ENCODE results near the gene ARF1.

The ARF1 gene

DNA sequence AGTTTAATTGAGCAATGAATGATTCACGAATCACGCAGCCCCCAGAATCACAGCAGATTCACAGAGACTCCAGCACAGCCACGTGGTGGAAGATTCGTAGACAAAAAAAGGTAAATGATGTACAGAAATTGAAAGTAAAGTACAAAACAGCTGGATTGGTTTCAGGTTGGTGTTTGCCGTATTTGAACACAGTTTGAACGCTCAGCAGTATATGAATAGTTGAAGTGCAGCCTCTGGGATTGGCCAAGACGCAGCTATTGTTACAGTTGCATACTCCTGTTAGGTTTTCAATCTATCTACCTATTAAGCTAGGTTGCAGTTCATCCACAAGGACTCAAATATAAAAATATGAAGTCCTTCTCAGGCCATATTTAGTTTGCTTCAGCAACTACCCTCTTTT, 29.7 kb downstream of the ARF1 start:
- TF ChIP-seq ZNF274 (IDR thresholded peaks at IDR 0.05; ENCODE audit: low read depth, low read length), result no peak
- H3K4me3 ChIP-seq (ENCODE audit: low read length), result no peak overlapping the region

DNA sequence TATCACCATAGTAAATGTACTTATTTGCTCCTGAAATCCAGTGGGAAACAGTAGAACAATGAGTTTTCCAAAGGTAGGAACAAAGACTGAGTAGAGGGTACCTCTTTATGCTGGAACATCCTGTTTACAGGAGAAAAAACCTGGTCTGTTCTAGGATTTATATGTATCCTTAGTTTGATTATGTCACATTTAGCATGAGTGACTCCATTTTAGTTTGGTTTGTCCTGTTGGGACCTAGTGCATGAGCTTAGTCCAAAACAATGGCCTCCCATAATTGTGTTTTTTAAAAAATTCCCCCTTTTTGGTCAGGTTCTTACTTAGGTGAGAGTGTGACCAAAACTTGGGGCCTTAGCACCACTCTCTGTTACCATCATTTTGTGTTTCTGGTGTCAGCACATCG, 30.1 kb downstream of the ARF1 start:
- no peak overlapping the region for H3K4me3 ChIP-seq (ENCODE audit: low read length)
- TF ChIP-seq ZNF274 (IDR thresholded peaks at IDR 0.05; ENCODE audit: low read depth, low read length), result no peak

- no peak for TF ChIP-seq ZNF274 (IDR thresholded peaks at IDR 0.05; ENCODE audit: low read depth, low read length)
Measured at GRCh38 chr1:228114827-228115226, 32.3 kb downstream of the ARF1 start.

GRCh38 chr1:228117335-228117734, 34.8 kb downstream of the ARF1 start:
- H3K4me3 ChIP-seq (ENCODE audit: low read length), result no peak overlapping the region
- no peak for TF ChIP-seq ZNF274 (IDR thresholded peaks at IDR 0.05; ENCODE audit: low read depth, low read length)

More at GRCh38 chr1:228114827-228115226, 32.3 kb downstream of the ARF1 start:
- no peak overlapping the region for H3K4me3 ChIP-seq (ENCODE audit: low read length)

DNA sequence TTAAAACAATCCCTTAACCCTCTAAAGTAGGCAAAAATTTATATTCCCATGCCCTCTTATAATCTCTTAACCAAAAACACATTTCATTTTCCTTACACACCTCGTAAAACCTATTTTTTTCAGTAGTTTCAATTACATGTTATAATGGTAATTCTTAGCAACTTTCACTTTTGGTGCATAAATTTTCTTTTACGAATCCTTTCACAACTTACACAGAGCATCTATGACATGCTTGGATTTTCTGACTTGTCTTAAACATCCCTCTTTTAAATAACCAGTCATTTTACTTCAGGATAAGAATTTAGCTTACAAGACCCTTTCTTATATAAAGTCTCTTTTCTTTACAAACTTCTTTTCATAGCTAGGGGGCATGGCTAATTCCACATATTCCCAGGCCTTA, 35.5 kb downstream of the ARF1 start:
- TF ChIP-seq ZNF274 (IDR thresholded peaks at IDR 0.05; ENCODE audit: low read depth, low read length), result no peak
- H3K4me3 ChIP-seq (ENCODE audit: low read length), result no peak overlapping the region

GRCh38 chr1:228120351-228120750, 37.8 kb downstream of the ARF1 start:
- no peak for TF ChIP-seq ZNF274 (IDR thresholded peaks at IDR 0.05; ENCODE audit: low read depth, low read length)
- H3K4me3 ChIP-seq (ENCODE audit: low read length), result no peak overlapping the region

GRCh38 chr1:228120857-228121489, 38.5 kb downstream of the ARF1 start:
- no peak for TF ChIP-seq ZNF274 (IDR thresholded peaks at IDR 0.05; ENCODE audit: low read depth, low read length)
- H3K4me3 ChIP-seq (ENCODE audit: low read length), result no peak overlapping the region

DNA sequence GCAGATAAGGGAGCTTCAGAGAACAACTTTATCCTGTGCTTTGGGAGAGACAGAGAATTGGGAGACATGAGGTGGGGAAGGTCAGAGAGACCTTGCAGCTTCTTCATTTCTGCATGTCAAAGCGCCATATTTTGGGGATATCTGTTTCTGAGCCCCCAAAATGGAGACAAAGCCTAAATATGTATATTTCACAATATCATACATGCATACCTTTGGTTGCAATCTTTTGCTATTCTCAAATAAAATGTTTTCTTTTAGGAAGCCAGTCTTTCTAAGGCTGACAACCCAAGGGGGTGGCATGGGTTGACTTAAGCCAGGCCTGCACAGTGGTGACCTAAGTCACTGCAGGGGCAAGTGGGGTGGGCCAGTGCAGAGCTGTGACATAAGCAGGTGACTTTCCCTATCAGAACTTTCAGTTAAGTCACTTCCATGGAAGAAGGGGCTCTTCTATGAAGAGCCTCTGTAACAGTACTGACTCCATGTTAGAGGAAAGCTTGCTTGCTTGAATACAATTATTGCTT, 40.5 kb downstream of the ARF1 start:
- TF ChIP-seq ZNF274 (IDR thresholded peaks at IDR 0.05; ENCODE audit: low read depth, low read length), result no peak

GRCh38 chr1:228123505-228123904, 41.0 kb downstream of the ARF1 start:
- no peak overlapping the region for H3K4me3 ChIP-seq (ENCODE audit: low read length)
- no peak for TF ChIP-seq ZNF274 (IDR thresholded peaks at IDR 0.05; ENCODE audit: low read depth, low read length)

More for the DNA sequence above, 40.5 kb downstream of the ARF1 start:
- no peak overlapping the region for H3K4me3 ChIP-seq (ENCODE audit: low read length)

GRCh38 chr1:228125185-228125584, 42.7 kb downstream of the ARF1 start:
- H3K4me3 ChIP-seq (ENCODE audit: low read length), result no peak overlapping the region
- no peak for TF ChIP-seq ZNF274 (IDR thresholded peaks at IDR 0.05; ENCODE audit: low read depth, low read length)

DNA sequence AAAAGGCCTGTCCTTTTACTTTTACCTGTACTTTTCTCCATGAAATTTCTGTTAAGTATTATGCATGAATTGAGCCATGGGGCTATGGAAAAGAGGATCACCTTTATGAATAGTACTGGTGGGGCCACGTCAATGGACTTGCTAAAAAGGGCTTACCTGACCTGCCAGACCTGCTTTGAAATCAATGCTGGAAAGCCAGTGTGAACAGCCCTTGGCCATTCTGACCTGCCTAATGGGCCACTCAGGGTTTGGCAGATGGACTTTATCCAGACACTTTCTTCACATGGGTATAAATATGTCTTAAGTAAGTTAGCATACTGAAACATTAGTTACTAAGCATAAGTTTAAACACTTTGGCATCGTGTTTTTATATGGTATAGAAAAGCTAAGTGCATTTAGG, 49.3 kb downstream of the ARF1 start:
- H3K4me3 ChIP-seq (ENCODE audit: low read length), result no peak overlapping the region
- TF ChIP-seq ZNF274 (IDR thresholded peaks at IDR 0.05; ENCODE audit: low read depth, low read length), result no peak

- TF ChIP-seq ZNF274 (IDR thresholded peaks at IDR 0.05; ENCODE audit: low read depth, low read length), result no peak
- H3K4me3 ChIP-seq (ENCODE audit: low read length), result no peak overlapping the region
Measured at GRCh38 chr1:228134591-228134990, 52.1 kb downstream of the ARF1 start.

DNA sequence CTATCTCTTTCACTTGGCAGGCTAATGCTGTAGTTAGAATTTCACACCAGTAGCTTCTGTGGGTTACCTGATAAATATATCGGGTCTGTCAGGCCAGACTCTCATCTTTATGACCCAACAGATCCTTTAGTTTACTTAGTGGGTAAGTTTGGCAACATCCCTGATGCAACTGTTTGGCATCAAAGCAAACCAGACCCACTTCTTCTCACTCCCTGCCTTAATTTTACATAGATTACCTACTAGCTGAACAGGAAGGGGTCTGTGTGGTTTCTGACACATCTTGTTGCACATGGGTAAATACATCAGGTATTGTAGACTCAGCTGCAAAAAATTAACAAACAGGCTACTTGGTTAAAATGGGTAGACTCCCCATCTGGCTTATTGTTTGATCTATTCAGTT, 54.4 kb downstream of the ARF1 start:
- H3K4me3 ChIP-seq (ENCODE audit: low read length), result no peak overlapping the region

DNA sequence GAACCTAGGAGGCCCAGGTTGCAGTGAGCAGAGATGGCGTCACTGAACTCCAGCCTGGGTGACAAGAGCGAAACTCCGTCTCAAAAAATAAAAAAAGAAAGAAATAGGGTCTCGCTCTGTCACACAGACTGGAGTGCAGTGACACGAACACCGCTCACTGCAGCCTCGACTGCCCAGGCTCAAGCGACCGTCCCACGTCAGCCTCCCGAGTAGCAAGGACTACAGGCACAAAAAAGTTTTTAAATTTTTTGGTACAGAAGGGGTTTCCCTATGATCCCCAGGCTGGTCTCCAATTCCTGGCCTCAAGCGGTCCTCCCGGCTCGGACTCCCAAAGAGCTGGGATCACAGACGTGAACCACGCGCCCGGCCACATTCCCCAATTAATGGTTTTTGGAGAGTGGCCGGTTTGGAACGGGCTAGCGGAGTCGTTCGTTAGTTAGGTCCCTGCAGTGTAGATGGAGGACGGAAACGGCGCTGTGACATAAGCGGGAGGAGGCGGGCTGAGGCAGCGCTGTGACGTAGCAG, 57.0 kb downstream of the ARF1 start:
- peak overlapping the region; percentile 77 for H3K4me3 ChIP-seq (ENCODE audit: low read length)
- TF ChIP-seq ZNF274 (IDR thresholded peaks at IDR 0.05; ENCODE audit: low read depth, low read length), result no peak

More for the DNA sequence above, 54.4 kb downstream of the ARF1 start:
- TF ChIP-seq ZNF274 (IDR thresholded peaks at IDR 0.05; ENCODE audit: low read depth, low read length), result no peak

DNA sequence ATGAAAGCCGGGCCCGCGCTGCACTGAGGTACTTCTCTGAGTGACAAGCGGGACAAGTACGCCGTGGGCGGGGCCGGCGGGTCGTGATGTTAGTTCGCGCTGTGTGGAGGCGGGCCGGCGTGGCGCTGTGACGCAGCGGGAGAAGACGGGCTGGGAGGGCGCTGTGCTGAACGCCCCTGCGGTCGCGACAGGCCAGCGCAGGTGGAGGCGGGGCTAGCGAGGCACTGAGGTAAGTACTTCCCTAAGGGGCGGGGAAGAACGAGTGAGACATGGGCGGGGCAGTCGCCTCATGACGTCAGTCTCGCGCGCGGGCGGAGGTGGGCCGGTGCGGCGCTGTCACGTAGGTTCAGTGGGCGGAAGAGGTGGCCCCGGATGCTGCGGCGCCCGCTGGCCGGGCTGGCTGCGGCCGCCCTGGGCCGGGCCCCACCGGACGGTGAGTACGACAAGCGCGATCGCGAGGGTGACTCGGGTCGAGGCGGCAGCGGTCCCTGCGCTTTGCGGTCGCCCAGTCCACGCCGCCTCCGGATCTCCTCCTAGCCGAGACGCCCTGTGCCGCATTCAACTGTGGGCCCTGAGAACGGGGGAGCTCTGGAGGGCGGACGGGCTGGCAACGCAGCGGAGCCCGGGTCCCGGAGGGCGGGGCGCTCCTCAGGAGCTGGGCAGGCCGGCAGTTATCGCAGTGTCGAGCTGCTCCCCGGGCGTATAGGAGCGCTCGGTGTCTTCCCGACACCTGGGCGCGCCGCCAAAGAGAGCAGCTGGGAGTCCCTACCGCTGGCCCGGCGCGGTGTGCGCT, 57.6 kb downstream of the ARF1 start, which contains the start of gene GUK1:
Gene GUK1 (plus strand): TSS at position 349 of the 793 bp plus-strand sequence. CDS start 24 bp downstream, at position 373.
- no peak for TF ChIP-seq ZNF274 (IDR thresholded peaks at IDR 0.05; ENCODE audit: low read depth, low read length)
- peak within 1 kb of the TSS; percentile 96 for H3K4me3 ChIP-seq (ENCODE audit: low read length)
